HEK293 (cell line): ENCODE data around the gene TRIM34.

Experiments used
- CTCF ChIA-PET: fragments of 350-600 bp; formaldehyde crosslinking; extraction: SDS; loops from one replicate; lab custom pipeline; 2021; ENCODE audit warnings: antibody characterized with exemption; lab: Yijun Ruan, JAX
- POLR2A ChIA-PET: fragments of 300-600 bp; formaldehyde crosslinking; extraction: SDS; loops from one replicate; lab custom pipeline; 2020; ENCODE audit warnings: antibody characterized with exemption, inconsistent platforms; lab: Yijun Ruan, JAX
- H3K27ac ChIP-seq: fragments of 200-500 bp; sonication (Bioruptor generic); 2 replicates; pipeline ENCODE4 v1.5.1; 2014; ENCODE audit warnings: low read depth, low read length, control low read depth, inconsistent platforms; ENCODE audit errors: extremely low read depth
- H3K36me3 ChIP-seq, 2 experiments: fragments of 200-500 bp in 1 of 2; sonication (Bioruptor generic) in 1 of 2; 1 replicate in 1 of 2; 2 replicates in 1 of 2; pipeline ENCODE4 v1.5.1; 2014 to 2017; ENCODE audit warnings: inconsistent platforms in 2 of 2, low read length in 2 of 2; ENCODE audit not compliant: control insufficient read depth in 2 of 2, insufficient read depth in 1 of 2
- H3K4me1 ChIP-seq: fragments of 200-500 bp; sonication (Bioruptor generic); 2 replicates; pipeline ENCODE4 v1.5.1; 2014; ENCODE audit warnings: mild to moderate bottlenecking, low read length, inconsistent platforms; ENCODE audit not compliant: control insufficient read depth, insufficient read depth
- H3K4me3 ChIP-seq: 2 replicates; pipeline ENCODE4 v1.5.1; 2011; ENCODE audit warnings: low read depth, mild to moderate bottlenecking, control low read depth, low read length, moderate library complexity
- H3K9me3 ChIP-seq: fragments of 200-500 bp; sonication (Bioruptor generic); 2 replicates; pipeline ENCODE4 v1.5.1; 2014; ENCODE audit warnings: low read depth, low read length, inconsistent platforms; ENCODE audit not compliant: control insufficient read depth, insufficient read depth
- FEZF1 ChIP-seq: fragments of 450-650 bp; formaldehyde crosslinking; IDR thresholded peaks from 2 replicates; pipeline ENCODE4 v1.5.1; 2016; ENCODE audit warnings: missing biosample characterization, missing genetic modification characterization
- IKZF3 ChIP-seq: fragments of 450-650 bp; IDR thresholded peaks from 2 replicates; pipeline ENCODE4 v1.5.0; 2018; ENCODE audit warnings: missing biosample characterization, mild to moderate bottlenecking, missing genetic modification characterization, moderate library complexity
- KLF10 ChIP-seq: fragments of 450-650 bp; IDR thresholded peaks from 2 replicates; pipeline ENCODE4 v1.5.1; 2018; ENCODE audit warnings: missing biosample characterization, mild to moderate bottlenecking, missing genetic modification characterization
- KLF16 ChIP-seq: fragments of 450-650 bp; formaldehyde crosslinking; IDR thresholded peaks from 2 replicates; pipeline ENCODE4 v1.5.1; 2017; ENCODE audit warnings: missing biosample characterization, missing genetic modification characterization
- PRDM1 ChIP-seq: fragments of 450-650 bp; formaldehyde crosslinking; IDR thresholded peaks from 2 replicates; pipeline ENCODE4; 2016; ENCODE audit warnings: missing biosample characterization, missing genetic modification characterization
- PRDM10 ChIP-seq: fragments of 450-650 bp; formaldehyde crosslinking; IDR thresholded peaks from 2 replicates; pipeline ENCODE4 v1.5.1; 2016; ENCODE audit warnings: missing biosample characterization, missing genetic modification characterization
- REST ChIP-seq: fragments of 450-650 bp; formaldehyde crosslinking; IDR thresholded peaks from 2 replicates; pipeline ENCODE4 v1.5.1; 2016; ENCODE audit warnings: missing biosample characterization, missing genetic modification characterization
- SP2 ChIP-seq: fragments of 450-650 bp; formaldehyde crosslinking; IDR thresholded peaks from 2 replicates; pipeline ENCODE4 v1.5.1; 2016; ENCODE audit warnings: missing biosample characterization, missing genetic modification characterization
- TRIM28 ChIP-seq: IDR thresholded peaks from 2 replicates; pipeline ENCODE4 v1.6.1; 2011; ENCODE audit warnings: low read length, control low read depth, borderline replicate concordance
- ZBTB17 ChIP-seq: fragments of 450-650 bp; formaldehyde crosslinking; IDR thresholded peaks from 2 replicates; pipeline ENCODE4 v1.5.1; 2016; ENCODE audit warnings: missing biosample characterization, missing genetic modification characterization
- ZBTB20 ChIP-seq: fragments of 450-650 bp; formaldehyde crosslinking; IDR thresholded peaks from 2 replicates; pipeline ENCODE4 v1.5.1; 2016; ENCODE audit warnings: missing biosample characterization, missing genetic modification characterization
- ZEB2 ChIP-seq: fragments of 450-650 bp; formaldehyde crosslinking; IDR thresholded peaks from 2 replicates; pipeline ENCODE4 v1.5.1; 2016; ENCODE audit warnings: missing biosample characterization, missing genetic modification characterization
- ZNF2 ChIP-seq: fragments of 450-650 bp; formaldehyde crosslinking; IDR thresholded peaks from 2 replicates; pipeline ENCODE4 v1.5.1; 2016; ENCODE audit warnings: missing biosample characterization, missing genetic modification characterization
- ZNF266 ChIP-seq: fragments of 450-650 bp; formaldehyde crosslinking; IDR thresholded peaks from 2 replicates; pipeline ENCODE4 v1.5.1; 2016; ENCODE audit warnings: missing biosample characterization, missing genetic modification characterization, low read depth
- ZNF335 ChIP-seq: fragments of 450-650 bp; formaldehyde crosslinking; conservative IDR thresholded peaks from 2 replicates; pipeline ENCODE4 v1.5.1; 2016; ENCODE audit warnings: missing biosample characterization, missing genetic modification characterization
- ZNF366 ChIP-seq: fragments of 450-650 bp; formaldehyde crosslinking; conservative IDR thresholded peaks from 2 replicates; pipeline ENCODE4 v1.5.1; 2016; ENCODE audit warnings: missing biosample characterization, missing genetic modification characterization
- ZNF394 ChIP-seq: fragments of 450-650 bp; formaldehyde crosslinking; IDR thresholded peaks from 2 replicates; pipeline ENCODE4 v1.5.1; 2016; ENCODE audit warnings: missing biosample characterization, missing genetic modification characterization, mild to moderate bottlenecking, moderate library complexity, borderline replicate concordance
- ZNF600 ChIP-seq: fragments of 450-650 bp; formaldehyde crosslinking; IDR thresholded peaks from 2 replicates; pipeline ENCODE4 v1.5.1; 2016; ENCODE audit warnings: missing biosample characterization, missing genetic modification characterization
- TF ChIP-seq, protein P1 (sequence below): fragments of 450-650 bp; formaldehyde crosslinking; IDR thresholded peaks from 2 replicates; pipeline ENCODE4 v1.5.1; 2016; ENCODE audit warnings: missing biosample characterization, missing genetic modification characterization

TRIM34 gene

DNA sequence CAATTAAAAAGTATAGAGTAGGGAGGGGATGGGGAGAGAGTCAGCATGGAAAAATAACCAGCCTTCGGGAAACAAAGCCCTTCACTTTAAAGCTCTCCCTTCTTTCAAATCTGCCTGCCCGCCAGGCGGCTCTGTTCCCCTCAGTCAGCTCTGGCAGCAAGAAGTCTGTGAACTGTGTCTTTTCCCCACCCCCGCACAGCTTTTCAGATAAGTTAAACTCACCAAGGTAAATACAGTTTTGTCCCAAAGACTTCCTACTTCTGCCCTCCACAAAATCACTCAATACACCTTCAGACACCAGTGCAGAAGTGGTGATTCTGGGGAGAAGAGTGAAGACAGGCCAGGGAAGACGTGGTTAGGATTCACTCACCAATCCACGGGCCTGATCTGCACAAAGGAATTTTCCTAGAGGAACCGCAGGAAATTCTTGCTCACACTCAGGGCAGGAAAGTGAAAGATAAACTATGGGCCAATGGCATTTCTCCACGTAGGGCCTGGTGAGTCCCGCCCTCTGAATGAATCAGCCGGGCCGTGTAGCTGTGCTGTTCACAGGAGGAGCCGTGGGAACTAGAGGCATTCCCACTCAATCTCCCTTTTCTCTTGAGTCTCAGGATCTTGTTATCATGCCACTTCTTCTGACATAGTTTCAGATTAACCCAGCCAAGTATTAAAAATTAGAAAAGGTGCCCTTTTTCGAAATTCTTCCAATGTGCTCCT, 60.0 kb downstream of the TRIM34 start, which contains the start of gene TRIM5:
TSS of gene TRIM5 (minus strand) at position 429 of the 717 bp plus-strand sequence. CDS start 4,897 bp downstream, outside the sequence.
- Histone ChIP-seq H3K4me3 (peak within 1 kb of the TSS; percentile 40), H3K27ac (peak within 1 kb of the TSS; percentile 36; the same call in 1 of the 2 replicates), H3K9me3 (no peaks in the 10 kb centered on the region), H3K36me3 (peaks cover 0 to 3% of the 10 kb centered on the region in 2 experiments; a peak in 1 of 3 replicates), H3K4me1 (no peaks in the 10 kb centered on the region)
- CTCF ChIA-PET = interaction anchor here (0.6 to 1.6 kb wide), 7 partner anchors 10 to 274 kb away, joined by 3 to 7 read pairs (median 3); no protein-coding TSS in a partner anchor
- POLR2A ChIA-PET = interaction anchor here (1.2 kb wide), 1 partner anchor 12 kb away, joined by 3 read pairs; no protein-coding TSS in a partner anchor
- 0 out of 2 replicates have a peak, but pooled peaks have one; percentile 60 for TF ChIP-seq TRIM28
- TF ChIP-seq FEZF1 = no peak
- no peak for TF ChIP-seq ZNF266
- TF ChIP-seq, protein P1, sequence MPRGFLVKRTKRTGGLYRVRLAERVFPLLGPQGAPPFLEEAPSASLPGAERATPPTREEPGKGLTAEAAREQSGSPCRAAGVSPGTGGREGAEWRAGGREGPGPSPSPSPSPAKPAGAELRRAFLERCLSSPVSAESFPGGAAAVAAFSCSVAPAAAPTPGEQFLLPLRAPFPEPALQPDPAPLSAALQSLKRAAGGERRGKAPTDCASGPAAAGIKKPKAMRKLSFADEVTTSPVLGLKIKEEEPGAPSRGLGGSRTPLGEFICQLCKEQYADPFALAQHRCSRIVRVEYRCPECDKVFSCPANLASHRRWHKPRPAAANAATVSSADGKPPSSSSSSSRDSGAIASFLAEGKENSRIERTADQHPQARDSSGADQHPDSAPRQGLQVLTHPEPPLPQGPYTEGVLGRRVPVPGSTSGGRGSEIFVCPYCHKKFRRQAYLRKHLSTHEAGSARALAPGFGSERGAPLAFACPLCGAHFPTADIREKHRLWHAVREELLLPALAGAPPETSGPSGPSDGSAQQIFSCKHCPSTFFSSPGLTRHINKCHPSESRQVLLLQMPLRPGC (tag by site-specific recombination) = peak; percentile 57; the same call in 1 of the 2 replicates
- TF ChIP-seq ZBTB17 = peak; percentile 75
- TF ChIP-seq ZNF600 = peak; percentile 75
- peak; percentile 38; the same call in 1 of the 2 replicates for TF ChIP-seq PRDM10 (tag by site-specific recombination)
- TF ChIP-seq ZNF2 (tag by site-specific recombination) = 0 out of 2 replicates have a peak, but pooled peaks have one; percentile 19
- 0 out of 2 replicates have a peak, but pooled peaks have one; percentile 30 for TF ChIP-seq KLF10 (tag by site-specific recombination)
- peak; percentile 28; the same call in 1 of the 2 replicates for TF ChIP-seq ZNF335 (tag by site-specific recombination)
- TF ChIP-seq IKZF3 (tag by site-specific recombination) = peak; percentile 63; the same call in 1 of the 2 replicates
- TF ChIP-seq ZEB2 (tag by site-specific recombination) = no peak
- TF ChIP-seq ZNF366 (tag by site-specific recombination) = peak; percentile 59; the same call in 1 of the 2 replicates
- TF ChIP-seq ZBTB20 (tag by site-specific recombination) = peak; percentile 29; the same call in 1 of the 2 replicates
- TF ChIP-seq SP2 (tag by site-specific recombination) = peak; percentile 54
- no peak for TF ChIP-seq PRDM1 (tag by site-specific recombination)

DNA sequence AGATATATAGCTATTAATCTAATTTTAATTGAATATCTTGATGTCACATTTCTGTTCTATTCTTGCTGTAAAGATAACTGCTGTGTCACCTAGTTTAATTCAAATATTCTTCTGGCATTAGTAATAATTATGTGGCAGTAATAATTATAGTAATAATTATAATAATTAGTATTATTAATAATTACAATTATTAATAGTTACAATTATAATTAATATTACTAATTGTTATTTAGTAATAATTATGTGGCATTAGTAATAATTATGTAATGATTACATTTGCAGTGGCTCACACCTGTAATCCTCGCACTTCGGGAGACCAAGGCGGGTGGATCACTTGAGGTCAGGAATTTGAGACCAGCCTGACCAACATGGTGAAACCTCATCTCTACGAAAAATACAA, 61.6 kb downstream of the TRIM34 start:
- ChIA-PET POLR2A (no interaction called here), CTCF (interaction anchor here (0.7 kb wide), 1 partner anchor 630 kb away, joined by 3 read pairs; no protein-coding TSS in a partner anchor)
- H3K36me3 ChIP-seq = no peaks in the 10 kb centered on the region
- no peaks in the 10 kb centered on the region for H3K9me3 ChIP-seq
- H3K4me3 ChIP-seq = no peak overlapping the region
- no peaks in the 10 kb centered on the region for H3K4me1 ChIP-seq
- H3K27ac ChIP-seq = no peak overlapping the region
- TF ChIP-seq ZNF394 (tag by site-specific recombination) (no peak), REST (tag by site-specific recombination) (no peak), KLF16 (tag by site-specific recombination) (no peak)
